Left lung (tissue), 10 donors: ENCODE results near the gene BANF2. TPM values are rescaled to one million over a fixed set of nuclear protein-coding genes. Genes with fewer than 3 reads are reported as not detected.
A peak's percentile ranks its signal among the peaks of the same experiment; 100 is the strongest.

ENCODE experiments used
- ATAC-seq: fragments of 200-7000 bp; cut with Tn5 transposase; one replicate; pipeline ENCODE4 v1.9.1; 2020; ENCODE audit warnings: moderate library complexity
- DNase-seq, 4 donors: peaks; one replicate each; pipeline ENCODE4 v3.0.0-alpha.2; 2013 to 2020
- H3K27ac ChIP-seq, 2 donors: fragments of 200-600 bp; sonication (generic) in 1 of 2; one replicate each; pipeline versions ENCODE4 v1.5.0 to v1.8.0; 2020 to 2021
- H3K27me3 ChIP-seq, 2 donors: fragments of 200-600 bp; sonication (generic) in 1 of 2; one replicate each; pipeline versions ENCODE4 v1.5.0 to v1.8.0; 2020 to 2021
- H3K36me3 ChIP-seq, 2 donors: fragments of 200-600 bp; sonication (generic) in 1 of 2; one replicate each; pipeline versions ENCODE4 v1.5.0 to v1.8.0; 2020 to 2021
- H3K4me1 ChIP-seq, 2 donors: fragments of 200-600 bp; one replicate each; pipeline ENCODE4 v1.8.0; 2021
- H3K4me3 ChIP-seq, 2 donors: fragments of 200-600 bp; sonication (generic) in 1 of 2; one replicate each; pipeline versions ENCODE4 v1.5.0 to v1.8.0; 2020 to 2021; ENCODE audit warnings: mild to moderate bottlenecking in 1 of 2
- H3K9me3 ChIP-seq, 2 donors: fragments of 200-600 bp; sonication (generic) in 1 of 2; one replicate each; pipeline versions ENCODE4 v1.5.0 to v1.8.0; 2020 to 2021
- intact Hi-C, 2 donors: fragments of 100-400 bp; cut with DNase I; formaldehyde crosslinking; loops; one replicate each; pipeline versions ENCODE4 v1.11.2 to v1.14.2; 2022
- polyA plus RNA-seq, 6 donors: library from polyadenylated mRNA; unstranded; fragments of 120-200 nt; gene quantifications; one replicate each; pipeline ENCODE4 v1.2.1, GENCODE V29; 2013; ENCODE audit not compliant: insufficient read length in 6 of 6
- total RNA-seq, 2 donors: library from RNA; stranded (reverse); fragmentation: NEBNext Ultra II Directional; extraction: Animal tissue kit (Norgen Biotek cat#: 25700); gene quantifications; one replicate each; pipeline ENCODE4 v1.2.1, GENCODE V29; 2021
- TF ChIP-seq, protein P1 (sequence below), 2 donors: fragments of 200-600 bp; sonication (generic) in 1 of 2; IDR thresholded peaks; one replicate each; pipeline versions ENCODE4 v1.5.0 to v1.8.0; 2021; ENCODE audit warnings: antibody characterized with exemption in 2 of 2
- donor health status: DM: no; HTN: yes; CAD: no.
- donor health status: DM: no; HTN: no; CAD: no.

BANF2 gene
- total and polyA plus RNA-seq, 8 donors = not detected

DNA sequence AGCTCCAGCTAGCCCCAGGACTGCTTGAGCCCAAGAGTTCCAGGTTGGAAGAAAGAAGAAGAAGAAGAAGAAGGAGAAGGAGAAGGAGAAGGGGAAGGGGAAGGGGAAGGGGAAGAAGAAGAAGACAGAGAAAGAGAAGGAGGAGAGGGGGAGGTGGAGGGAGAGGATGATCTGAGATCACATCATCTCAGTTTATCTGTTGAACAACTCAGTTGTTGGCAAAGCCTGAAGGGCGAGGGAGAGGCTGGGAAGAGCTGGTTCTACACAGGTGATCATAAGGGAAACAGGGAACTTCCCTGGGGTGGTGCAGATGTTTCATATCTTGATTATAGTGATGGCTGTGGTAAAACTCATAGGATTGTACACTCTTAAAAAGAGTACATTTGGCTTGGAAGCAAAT is 14.6 kb upstream of the BANF2 start:
- Histone ChIP-seq H3K36me3 (no peaks in the 10 kb centered on the region), H3K4me1 (peaks cover 1 to 13% of the 10 kb centered on the region in 2 donors), H3K4me3 (no peak overlapping the region), H3K27ac (no peak overlapping the region), H3K9me3 (no peaks in the 10 kb centered on the region), H3K27me3 (no peaks in the 10 kb centered on the region)
- intact Hi-C loops = loop anchor here in 1 of 2 donors (10.0 kb wide), 1 partner anchor 140 kb away; no protein-coding TSS in a partner anchor
- TF ChIP-seq, protein P1, sequence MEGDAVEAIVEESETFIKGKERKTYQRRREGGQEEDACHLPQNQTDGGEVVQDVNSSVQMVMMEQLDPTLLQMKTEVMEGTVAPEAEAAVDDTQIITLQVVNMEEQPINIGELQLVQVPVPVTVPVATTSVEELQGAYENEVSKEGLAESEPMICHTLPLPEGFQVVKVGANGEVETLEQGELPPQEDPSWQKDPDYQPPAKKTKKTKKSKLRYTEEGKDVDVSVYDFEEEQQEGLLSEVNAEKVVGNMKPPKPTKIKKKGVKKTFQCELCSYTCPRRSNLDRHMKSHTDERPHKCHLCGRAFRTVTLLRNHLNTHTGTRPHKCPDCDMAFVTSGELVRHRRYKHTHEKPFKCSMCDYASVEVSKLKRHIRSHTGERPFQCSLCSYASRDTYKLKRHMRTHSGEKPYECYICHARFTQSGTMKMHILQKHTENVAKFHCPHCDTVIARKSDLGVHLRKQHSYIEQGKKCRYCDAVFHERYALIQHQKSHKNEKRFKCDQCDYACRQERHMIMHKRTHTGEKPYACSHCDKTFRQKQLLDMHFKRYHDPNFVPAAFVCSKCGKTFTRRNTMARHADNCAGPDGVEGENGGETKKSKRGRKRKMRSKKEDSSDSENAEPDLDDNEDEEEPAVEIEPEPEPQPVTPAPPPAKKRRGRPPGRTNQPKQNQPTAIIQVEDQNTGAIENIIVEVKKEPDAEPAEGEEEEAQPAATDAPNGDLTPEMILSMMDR (IDR thresholded peaks at IDR 0.05) = no peak
- no peak for DNase-seq
- no peak for ATAC-seq

GRCh38 chr20:17687800-17688199 is 12.0 kb upstream of the BANF2 start:
- Histone ChIP-seq H3K36me3 (no peaks in the 10 kb centered on the region), H3K27me3 (no peaks in the 10 kb centered on the region), H3K4me3 (no peak overlapping the region), H3K9me3 (no peaks in the 10 kb centered on the region), H3K27ac (no peak overlapping the region), H3K4me1 (peaks cover 0 to 4% of the 10 kb centered on the region in 2 donors)
- ATAC-seq (no peak), DNase-seq (no peak)
- TF ChIP-seq, protein P1 (IDR thresholded peaks at IDR 0.05) = no peak
- intact Hi-C loops = loop anchor here in 1 of 2 donors (10.0 kb wide), 1 partner anchor 137 kb away; no protein-coding TSS in a partner anchor

DNA sequence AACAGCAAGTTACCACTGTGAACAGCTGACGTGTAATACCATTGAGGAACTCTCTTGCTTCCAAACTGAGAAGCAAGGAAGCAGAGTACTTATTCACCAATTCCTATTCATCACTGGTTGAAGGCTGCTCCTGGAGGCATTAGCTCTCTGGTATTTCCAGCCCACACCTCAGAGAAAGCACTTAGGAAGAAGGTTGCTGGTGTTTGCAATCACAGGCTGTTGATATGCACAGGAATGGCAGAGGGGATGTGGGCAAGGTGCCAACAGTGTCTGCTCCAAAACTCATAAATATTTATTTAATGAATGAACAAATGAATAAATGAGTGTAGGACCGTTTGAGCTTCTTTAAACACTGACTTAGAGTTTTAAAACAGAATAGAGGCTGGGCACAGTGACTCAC is 10.8 kb upstream of the BANF2 start:
- no peak overlapping the region for H3K27ac ChIP-seq
- no peaks in the 10 kb centered on the region for H3K9me3 ChIP-seq
- no peaks in the 10 kb centered on the region for H3K36me3 ChIP-seq
- DNase-seq = peak in 1 of 4 donors; percentile 51
- H3K4me1 ChIP-seq = no peaks in the 10 kb centered on the region
- intact Hi-C loops = loop anchor here in 1 of 2 donors (10.0 kb wide), 1 partner anchor 136 kb away; no protein-coding TSS in a partner anchor
- ATAC-seq = no peak
- TF ChIP-seq, protein P1 (IDR thresholded peaks at IDR 0.05) = no peak
- no peaks in the 10 kb centered on the region for H3K27me3 ChIP-seq
- no peak overlapping the region for H3K4me3 ChIP-seq

DNA sequence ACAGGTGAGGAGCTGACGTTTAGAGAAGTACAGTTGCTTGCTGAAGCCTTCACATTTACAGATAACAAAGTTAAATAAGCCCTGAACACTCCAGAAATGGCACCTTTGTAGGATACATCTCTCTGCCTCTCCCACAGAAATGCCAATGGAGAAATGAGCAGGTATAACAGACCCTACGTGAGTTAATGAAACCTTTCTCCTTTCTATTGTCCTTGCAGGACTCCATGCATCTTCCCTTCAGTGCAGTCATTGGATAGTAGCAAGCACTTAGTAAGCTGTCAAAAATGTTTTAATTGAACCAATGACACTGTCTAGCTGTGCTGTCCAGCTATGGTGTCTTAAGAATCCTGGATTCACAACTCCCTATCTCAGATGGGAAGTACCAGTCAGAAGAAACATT is 9.6 kb upstream of the BANF2 start:
- no peak for ATAC-seq
- Histone ChIP-seq H3K27ac (no peak overlapping the region), H3K4me3 (no peak overlapping the region), H3K4me1 (no peaks in the 10 kb centered on the region), H3K9me3 (no peaks in the 10 kb centered on the region), H3K36me3 (no peaks in the 10 kb centered on the region), H3K27me3 (no peaks in the 10 kb centered on the region)
- TF ChIP-seq, protein P1 (IDR thresholded peaks at IDR 0.05) = no peak
- intact Hi-C loops = no loop called here
- no peak for DNase-seq

GRCh38 chr20:17691758-17692157 is 8.0 kb upstream of the BANF2 start:
- Histone ChIP-seq H3K4me1 (no peaks in the 10 kb centered on the region), H3K36me3 (no peaks in the 10 kb centered on the region), H3K9me3 (no peaks in the 10 kb centered on the region), H3K4me3 (no peak overlapping the region), H3K27ac (no peak overlapping the region), H3K27me3 (no peaks in the 10 kb centered on the region)
- intact Hi-C loops = no loop called here
- ATAC-seq = no peak
- DNase-seq = no peak
- TF ChIP-seq, protein P1 (IDR thresholded peaks at IDR 0.05) = no peak
